ENCODE results near the gene FUBP3.
"Not testable (repeated sequence)": the region's sequence is repeated elsewhere in the genome, so short reads cannot be mapped to it uniquely, and the experiment has no call there.

The FUBP3 gene

DNA sequence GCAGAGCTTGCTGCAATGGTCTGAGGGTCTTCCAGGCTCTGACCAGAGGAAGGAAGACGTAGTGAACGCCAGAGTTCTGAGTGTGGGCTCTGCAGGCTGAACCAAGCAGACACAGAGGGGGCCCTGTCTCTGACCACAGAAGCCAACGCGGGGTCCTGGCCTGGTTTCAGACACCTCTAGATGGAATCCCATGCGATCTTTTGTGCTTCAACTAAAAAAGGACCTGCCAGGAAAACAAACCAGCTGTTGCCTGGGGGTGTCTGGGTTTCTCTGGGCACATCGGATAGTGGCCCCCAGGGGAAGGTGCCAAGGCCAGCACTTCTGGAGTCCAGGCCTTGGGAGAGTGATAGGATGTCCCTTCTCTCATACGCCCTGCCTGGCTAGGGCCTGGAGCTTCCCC is 97.9 kb downstream of the FUBP3 start:
- peaks cover 8 to 11% of the 10 kb centered on the region in 2 donors for H3K4me1 ChIP-seq (ENCODE audit: control insufficient read depth in 1 of 2, insufficient read depth in 2 of 2, low read length in 2 of 2)
- H3K27me3 ChIP-seq (ENCODE audit: control insufficient read depth in 1 of 2, insufficient read depth in 2 of 2, low read length in 2 of 2): peaks cover 2 to 14% of the 10 kb centered on the region in 2 donors
- no peak overlapping the region for H3K9ac ChIP-seq (ENCODE audit: low read depth in 1 of 2, low read length in 2 of 2)
- no peak overlapping the region for H3K27ac ChIP-seq (ENCODE audit: low read depth, low read length)
- no peaks in the 10 kb centered on the region for H3K9me3 ChIP-seq (ENCODE audit: control insufficient read depth in 1 of 2, low read length in 2 of 2)
- H3K36me3 ChIP-seq (ENCODE audit: control insufficient read depth in 1 of 2, insufficient read depth in 2 of 2, low read length in 2 of 2): no peaks in the 10 kb centered on the region
- H3K4me3 ChIP-seq (ENCODE audit: low read depth in 1 of 2, low read length in 2 of 2): no peak overlapping the region

DNA sequence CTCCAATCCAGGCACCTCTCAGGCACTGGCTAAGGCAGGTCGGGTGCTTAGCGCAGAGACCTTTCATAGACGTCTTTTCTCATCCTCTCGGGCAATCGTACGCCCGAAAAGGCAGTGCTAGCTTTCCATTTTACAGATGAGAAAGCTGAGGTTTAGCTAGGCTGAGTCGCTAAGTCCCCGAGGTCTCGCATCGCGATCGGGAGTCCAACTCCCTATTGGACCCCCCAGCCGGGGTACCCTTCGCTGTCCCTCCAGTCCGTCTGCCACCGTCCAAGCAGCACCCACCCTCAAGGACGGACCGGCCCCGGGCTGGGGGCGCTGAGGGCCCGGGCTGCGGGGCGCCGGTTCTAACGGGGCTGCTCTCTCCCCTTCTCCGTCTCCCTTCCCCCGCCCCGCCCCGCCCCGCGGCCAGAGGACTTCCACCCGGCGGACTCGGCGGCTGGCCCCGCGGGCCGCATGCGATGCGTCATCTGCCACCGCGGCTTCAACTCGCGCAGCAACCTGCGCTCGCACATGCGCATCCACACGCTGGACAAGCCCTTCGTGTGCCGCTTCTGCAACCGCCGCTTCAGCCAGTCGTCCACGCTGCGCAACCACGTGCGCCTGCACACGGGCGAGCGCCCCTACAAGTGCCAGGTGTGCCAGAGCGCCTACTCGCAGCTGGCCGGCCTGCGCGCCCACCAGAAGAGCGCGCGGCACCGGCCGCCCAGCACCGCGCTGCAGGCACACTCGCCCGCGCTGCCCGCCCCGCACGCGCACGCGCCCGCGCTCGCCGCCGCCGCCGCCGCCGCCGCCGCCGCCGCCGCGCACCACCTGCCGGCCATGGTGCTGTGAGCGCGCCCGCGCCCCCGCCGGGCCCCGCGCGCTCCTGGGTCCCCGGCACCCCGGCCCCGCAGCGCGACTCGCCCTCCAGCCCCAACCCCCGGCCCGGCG is 101.7 kb downstream of the FUBP3 start:
- H3K4me1 ChIP-seq (ENCODE audit: control insufficient read depth in 1 of 2, insufficient read depth in 2 of 2, low read length in 2 of 2): peaks cover 10 to 13% of the 10 kb centered on the region in 2 donors
- H3K27me3 ChIP-seq (ENCODE audit: control insufficient read depth in 1 of 2, insufficient read depth in 2 of 2, low read length in 2 of 2): peaks cover 2 to 14% of the 10 kb centered on the region in 2 donors
- H3K9ac ChIP-seq (ENCODE audit: low read depth in 1 of 2, low read length in 2 of 2): no peak overlapping the region
- peaks cover 0 to 4% of the 10 kb centered on the region in 2 donors for H3K9me3 ChIP-seq (ENCODE audit: control insufficient read depth in 1 of 2, low read length in 2 of 2)
- H3K27ac ChIP-seq (ENCODE audit: low read depth, low read length): no peak overlapping the region
- H3K4me3 ChIP-seq (ENCODE audit: low read depth in 1 of 2, low read length in 2 of 2): peak overlapping the region; percentile 49 to 69
- H3K36me3 ChIP-seq (ENCODE audit: control insufficient read depth in 1 of 2, insufficient read depth in 2 of 2, low read length in 2 of 2): no peaks in the 10 kb centered on the region

DNA sequence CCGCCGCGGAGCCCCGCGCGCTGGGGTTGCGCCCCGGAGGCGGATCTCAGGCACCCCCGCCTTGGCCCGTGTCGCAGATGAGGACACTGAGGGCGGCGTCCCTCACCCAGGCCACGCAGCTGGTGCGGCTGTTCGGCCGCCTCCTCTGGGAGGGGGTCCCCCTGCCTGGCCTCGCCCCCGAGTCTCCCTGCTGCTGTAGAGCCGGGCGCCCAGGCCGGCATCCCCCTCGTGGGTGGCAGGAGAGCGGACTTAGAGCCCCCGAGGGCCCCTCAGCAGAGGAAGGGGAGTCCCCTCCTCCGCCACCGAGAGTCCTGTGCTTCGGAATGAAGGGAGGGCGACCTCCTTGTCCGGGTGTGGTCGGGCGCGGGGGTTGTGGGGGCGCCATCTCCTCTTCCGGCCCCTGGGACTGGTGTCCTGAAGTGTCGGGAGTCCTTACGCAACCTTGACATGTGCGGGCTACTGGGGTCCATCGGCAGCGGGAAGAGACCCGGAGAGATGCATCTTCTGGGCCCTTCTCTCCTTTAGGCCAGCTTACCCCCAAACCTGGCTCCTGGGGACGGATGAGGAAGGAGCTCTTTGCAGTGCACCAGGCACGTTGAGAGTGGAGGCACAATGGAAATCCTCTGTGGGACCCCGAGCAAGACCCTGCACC is 102.5 kb downstream of the FUBP3 start:
- Histone ChIP-seq H3K27ac (ENCODE audit: low read depth, low read length) (no peak overlapping the region), H3K4me1 (ENCODE audit: control insufficient read depth in 1 of 2, insufficient read depth in 2 of 2, low read length in 2 of 2) (peaks cover 10 to 13% of the 10 kb centered on the region in 2 donors), H3K9ac (ENCODE audit: low read depth in 1 of 2, low read length in 2 of 2) (peak overlapping the region in 1 of 2 donors; percentile 47), H3K27me3 (ENCODE audit: control insufficient read depth in 1 of 2, insufficient read depth in 2 of 2, low read length in 2 of 2) (peaks cover 2 to 14% of the 10 kb centered on the region in 2 donors), H3K4me3 (ENCODE audit: low read depth in 1 of 2, low read length in 2 of 2) (peak overlapping the region; percentile 49 to 69), H3K9me3 (ENCODE audit: control insufficient read depth in 1 of 2, low read length in 2 of 2) (peaks cover 0 to 4% of the 10 kb centered on the region in 2 donors), H3K36me3 (ENCODE audit: control insufficient read depth in 1 of 2, insufficient read depth in 2 of 2, low read length in 2 of 2) (no peaks in the 10 kb centered on the region)

DNA sequence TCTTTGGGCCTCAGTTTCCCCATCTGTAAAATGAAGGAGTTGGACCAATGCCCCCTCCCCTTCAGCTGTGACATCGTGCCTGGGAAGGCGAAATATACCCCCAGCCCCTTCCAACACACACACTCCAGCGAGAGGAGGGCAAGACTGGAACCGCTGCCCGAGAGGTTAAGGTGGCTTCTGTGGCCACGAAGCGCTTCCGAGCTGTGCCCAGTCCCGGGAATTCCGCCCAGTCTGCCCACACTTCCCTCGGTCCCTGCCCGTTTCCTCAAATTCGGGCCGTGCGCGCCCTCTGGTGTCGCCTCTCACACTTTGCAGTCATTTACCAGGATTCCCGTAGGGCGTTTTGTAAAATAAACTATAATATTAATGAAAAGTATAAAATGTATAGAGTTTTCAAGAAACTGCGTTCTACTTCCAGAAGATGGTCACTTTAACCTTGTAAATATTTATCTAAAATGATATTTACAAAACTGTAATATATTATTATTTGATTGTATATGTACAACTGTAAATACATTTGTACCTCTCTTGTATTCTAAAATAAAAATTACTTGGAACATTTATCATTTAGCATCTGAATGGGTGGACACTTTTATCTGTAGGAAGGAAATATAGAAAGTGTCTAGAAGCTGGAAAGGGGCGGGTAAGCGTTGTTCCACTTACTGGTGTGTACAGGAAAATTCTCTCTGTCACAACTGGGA is 103.2 kb downstream of the FUBP3 start:
- H3K27ac ChIP-seq (ENCODE audit: low read depth, low read length): no peak overlapping the region

GRCh38 chr9:130685104-130685503 is 105.7 kb downstream of the FUBP3 start:
- Histone ChIP-seq H3K36me3 (ENCODE audit: control insufficient read depth in 1 of 2, insufficient read depth in 2 of 2, low read length in 2 of 2) (no peaks in the 10 kb centered on the region), H3K9ac (ENCODE audit: low read depth in 1 of 2, low read length in 2 of 2) (no peak overlapping the region), H3K27me3 (ENCODE audit: control insufficient read depth in 1 of 2, insufficient read depth in 2 of 2, low read length in 2 of 2) (peaks cover 0 to 4% of the 10 kb centered on the region in 2 donors), H3K9me3 (ENCODE audit: control insufficient read depth in 1 of 2, low read length in 2 of 2) (peaks cover 0 to 4% of the 10 kb centered on the region in 2 donors), H3K4me1 (ENCODE audit: control insufficient read depth in 1 of 2, insufficient read depth in 2 of 2, low read length in 2 of 2) (peaks cover 10 to 19% of the 10 kb centered on the region in 2 donors), H3K27ac (ENCODE audit: low read depth, low read length) (no peak overlapping the region), H3K4me3 (ENCODE audit: low read depth in 1 of 2, low read length in 2 of 2) (no peak overlapping the region)

More for the DNA sequence above, 103.2 kb downstream of the FUBP3 start:
- Histone ChIP-seq H3K4me1 (ENCODE audit: control insufficient read depth in 1 of 2, insufficient read depth in 2 of 2, low read length in 2 of 2) (peaks cover 10 to 13% of the 10 kb centered on the region in 2 donors), H3K4me3 (ENCODE audit: low read depth in 1 of 2, low read length in 2 of 2) (peak overlapping the region; percentile 49 to 69), H3K9ac (ENCODE audit: low read depth in 1 of 2, low read length in 2 of 2) (peak overlapping the region in 1 of 2 donors; percentile 47), H3K27me3 (ENCODE audit: control insufficient read depth in 1 of 2, insufficient read depth in 2 of 2, low read length in 2 of 2) (peaks cover 2 to 14% of the 10 kb centered on the region in 2 donors), H3K9me3 (ENCODE audit: control insufficient read depth in 1 of 2, low read length in 2 of 2) (peaks cover 0 to 4% of the 10 kb centered on the region in 2 donors), H3K36me3 (ENCODE audit: control insufficient read depth in 1 of 2, insufficient read depth in 2 of 2, low read length in 2 of 2) (no peaks in the 10 kb centered on the region)

- not testable (repeated sequence) for H3K9me3 ChIP-seq (ENCODE audit: control insufficient read depth in 1 of 2, low read length in 2 of 2); H3K27me3 ChIP-seq (ENCODE audit: control insufficient read depth in 1 of 2, insufficient read depth in 2 of 2, low read length in 2 of 2); H3K9ac ChIP-seq (ENCODE audit: low read depth in 1 of 2, low read length in 2 of 2); H3K27ac ChIP-seq (ENCODE audit: low read depth, low read length); H3K4me3 ChIP-seq (ENCODE audit: low read depth in 1 of 2, low read length in 2 of 2); H3K36me3 ChIP-seq (ENCODE audit: control insufficient read depth in 1 of 2, insufficient read depth in 2 of 2, low read length in 2 of 2)
- H3K4me1 ChIP-seq (ENCODE audit: control insufficient read depth in 1 of 2, insufficient read depth in 2 of 2, low read length in 2 of 2): peaks cover 11 to 15% of the 10 kb centered on the region in 2 donors
Measured at GRCh38 chr9:130685945-130686344, 106.6 kb downstream of the FUBP3 start.

DNA sequence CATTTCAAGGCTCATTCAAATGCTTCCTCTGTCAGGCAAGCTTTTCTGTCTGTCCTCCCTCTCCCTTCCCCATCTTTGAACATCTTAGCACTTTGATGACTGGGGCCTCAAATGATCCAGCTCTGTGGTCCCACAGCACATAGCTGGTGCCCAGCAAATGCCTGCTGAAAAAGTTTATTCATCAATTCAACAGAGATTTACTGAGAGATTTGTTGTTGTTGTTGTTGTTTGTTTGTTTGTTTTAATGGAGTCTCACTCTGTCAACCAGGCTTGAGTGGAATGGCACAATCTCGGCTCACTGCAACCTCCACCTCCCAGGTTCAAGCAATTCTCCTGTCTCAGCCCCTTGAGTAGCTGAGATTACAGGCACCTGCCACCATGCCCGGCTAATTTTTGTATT is 108.2 kb downstream of the FUBP3 start:
- no peak overlapping the region for H3K27ac ChIP-seq (ENCODE audit: low read depth, low read length)
- H3K9me3 ChIP-seq (ENCODE audit: control insufficient read depth in 1 of 2, low read length in 2 of 2): peaks cover 0 to 4% of the 10 kb centered on the region in 2 donors
- H3K4me1 ChIP-seq (ENCODE audit: control insufficient read depth in 1 of 2, insufficient read depth in 2 of 2, low read length in 2 of 2): peaks cover 4 to 6% of the 10 kb centered on the region in 2 donors
- no peaks in the 10 kb centered on the region for H3K27me3 ChIP-seq (ENCODE audit: control insufficient read depth in 1 of 2, insufficient read depth in 2 of 2, low read length in 2 of 2)
- H3K36me3 ChIP-seq (ENCODE audit: control insufficient read depth in 1 of 2, insufficient read depth in 2 of 2, low read length in 2 of 2): no peaks in the 10 kb centered on the region
- H3K9ac ChIP-seq (ENCODE audit: low read depth in 1 of 2, low read length in 2 of 2): no peak overlapping the region
- H3K4me3 ChIP-seq (ENCODE audit: low read depth in 1 of 2, low read length in 2 of 2): no peak overlapping the region
